Lower leg skin (tissue), 4 donors: ENCODE results near the gene HCN2. TPM values are rescaled to one million over a fixed set of nuclear protein-coding genes. Genes with fewer than 3 reads are reported as not detected.

Source experiments
- DNase-seq, 2 donors: peaks; one replicate each; pipeline ENCODE4 v3.0.0-alpha.2; 2019; ENCODE audit warnings: low spot score in 2 of 2
- H3K4me3 ChIP-seq: fragments of 200-600 bp; sonication (generic); 2 replicates; pipeline ENCODE4 v1.5.1; 2017; ENCODE audit warnings: mild to moderate bottlenecking, low read depth; ENCODE audit not compliant: poor library complexity, severe bottlenecking
- POLR2A ChIP-seq, 2 donors: fragments of 450-650 bp; IDR thresholded peaks; one replicate each; pipeline ENCODE4 v1.6.1; 2016 to 2017; ENCODE audit warnings: antibody characterized with exemption in 2 of 2, mild to moderate bottlenecking in 1 of 2, moderate library complexity in 1 of 2
- WGBS, 2 donors: methylation state at CpG; one replicate each; pipeline ENCODE4 v1.1.5; 2018; 5-methylcytosine and 5-hydroxymethylcytosine counted together
- intact Hi-C: fragments of 100-400 bp; cut with DNase I; formaldehyde crosslinking; loops from one replicate; pipeline ENCODE4 v1.15.0; 2023; ENCODE audit warnings: low total_unique reads
- total RNA-seq, 4 donors: library from RNA; depleted of rRNA; stranded (reverse); fragments of >200 nt; gene quantifications; one replicate each; pipeline ENCODE4 v1.1.0, GENCODE V29; 2016
- TF ChIP-seq, protein P1 (sequence below), 3 donors: fragments of 450-650 bp; IDR thresholded peaks; one replicate each; pipeline ENCODE4 v1.5.1; 2016; ENCODE audit warnings: antibody characterized with exemption in 3 of 3, mild to moderate bottlenecking in 3 of 3, moderate library complexity in 2 of 3

HCN2 gene
- total RNA-seq, 4 donors from 2014 or later: 0.21 to 1.7 (median 1.1) TPM

DNA sequence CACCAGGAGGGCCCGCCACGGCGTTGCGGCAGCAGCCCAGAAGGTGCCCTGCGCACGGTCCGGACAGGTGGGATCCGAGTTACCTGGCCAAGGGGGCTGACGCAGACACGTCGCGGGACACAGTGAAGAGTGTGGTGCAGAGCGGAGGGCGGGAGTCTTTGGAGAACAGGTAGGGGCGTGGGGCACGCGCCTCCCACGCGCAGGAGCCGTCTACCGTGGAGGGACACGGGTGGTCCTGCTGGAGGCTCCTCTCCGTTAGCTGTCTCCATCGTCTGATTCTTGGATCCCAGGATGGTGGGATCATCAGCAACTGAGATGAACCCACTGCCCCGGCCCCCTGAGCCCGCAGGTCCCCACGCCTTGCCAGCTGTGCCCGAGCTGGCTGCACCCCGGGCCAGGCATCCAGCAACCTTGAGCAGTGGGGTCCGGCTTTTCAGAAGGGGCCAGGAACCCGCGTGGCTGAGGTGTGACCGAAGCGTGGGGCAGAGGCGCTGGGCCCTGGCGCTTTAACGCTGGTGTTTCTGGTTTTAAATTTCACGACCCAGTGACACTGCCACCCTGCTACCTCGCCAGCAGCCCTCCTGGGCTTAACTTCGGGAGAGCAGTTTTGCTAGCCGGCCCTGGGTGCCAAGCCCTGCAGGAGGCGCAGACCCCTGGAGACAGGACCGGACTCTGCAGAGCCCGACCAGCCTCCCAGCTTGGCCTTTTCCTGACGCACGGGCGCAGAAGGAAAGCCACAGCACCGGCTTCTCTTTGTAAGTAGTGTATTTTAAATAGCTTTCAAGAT is 57.3 kb downstream of the HCN2 start:
- no peak for TF ChIP-seq POLR2A (IDR thresholded peaks at IDR 0.05)
- intact Hi-C loops: no loop called here
- no peak overlapping the region for H3K4me3 ChIP-seq
- 93 to 94% methylated on average over 48 of the region's 48 CpGs for WGBS, 2 donors
- DNase-seq: no peak

DNA sequence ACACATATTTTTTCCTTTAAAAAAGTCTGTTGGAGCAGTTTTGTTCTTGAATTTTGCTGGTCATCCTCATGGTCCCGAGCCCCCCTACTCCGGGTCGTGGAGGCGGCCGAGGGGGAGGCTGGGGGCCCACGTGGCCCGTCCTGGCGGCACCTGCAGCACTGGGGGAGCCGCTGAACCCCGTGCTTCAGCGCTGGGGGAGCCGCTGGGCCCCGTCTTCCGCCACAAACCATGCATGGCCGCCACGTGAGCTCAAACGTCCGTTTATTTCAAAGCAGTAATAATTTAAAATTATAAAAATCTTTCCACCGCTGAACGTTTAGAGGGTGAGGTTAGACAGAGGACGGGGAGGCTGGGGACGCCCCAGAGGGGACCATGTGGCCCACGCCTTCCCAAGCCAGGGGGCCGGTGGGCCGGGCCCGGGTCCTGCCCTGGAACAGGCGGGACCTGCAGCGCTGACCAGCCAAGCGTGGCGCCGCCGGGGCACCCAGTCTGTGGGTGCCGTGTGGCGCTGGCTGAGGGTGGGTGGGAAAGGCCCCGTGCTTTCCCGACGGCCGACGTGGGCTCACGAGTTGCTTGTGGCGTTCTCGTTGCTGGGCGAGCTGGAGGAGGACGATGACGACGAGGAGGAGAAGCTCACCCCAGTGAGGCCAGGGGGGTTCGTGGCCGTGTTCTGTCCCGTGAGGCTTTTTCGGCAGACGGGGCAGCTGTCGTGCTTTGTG is 58.0 kb downstream of the HCN2 start:
- DNase-seq: no peak
- 90 to 93% methylated on average over 50 to 52 of the region's 52 CpGs for WGBS, 2 donors
- H3K4me3 ChIP-seq: no peak overlapping the region
- intact Hi-C loops: no loop called here
- TF ChIP-seq POLR2A (IDR thresholded peaks at IDR 0.05): no peak
- TF ChIP-seq, protein P1, sequence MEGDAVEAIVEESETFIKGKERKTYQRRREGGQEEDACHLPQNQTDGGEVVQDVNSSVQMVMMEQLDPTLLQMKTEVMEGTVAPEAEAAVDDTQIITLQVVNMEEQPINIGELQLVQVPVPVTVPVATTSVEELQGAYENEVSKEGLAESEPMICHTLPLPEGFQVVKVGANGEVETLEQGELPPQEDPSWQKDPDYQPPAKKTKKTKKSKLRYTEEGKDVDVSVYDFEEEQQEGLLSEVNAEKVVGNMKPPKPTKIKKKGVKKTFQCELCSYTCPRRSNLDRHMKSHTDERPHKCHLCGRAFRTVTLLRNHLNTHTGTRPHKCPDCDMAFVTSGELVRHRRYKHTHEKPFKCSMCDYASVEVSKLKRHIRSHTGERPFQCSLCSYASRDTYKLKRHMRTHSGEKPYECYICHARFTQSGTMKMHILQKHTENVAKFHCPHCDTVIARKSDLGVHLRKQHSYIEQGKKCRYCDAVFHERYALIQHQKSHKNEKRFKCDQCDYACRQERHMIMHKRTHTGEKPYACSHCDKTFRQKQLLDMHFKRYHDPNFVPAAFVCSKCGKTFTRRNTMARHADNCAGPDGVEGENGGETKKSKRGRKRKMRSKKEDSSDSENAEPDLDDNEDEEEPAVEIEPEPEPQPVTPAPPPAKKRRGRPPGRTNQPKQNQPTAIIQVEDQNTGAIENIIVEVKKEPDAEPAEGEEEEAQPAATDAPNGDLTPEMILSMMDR (IDR thresholded peaks at IDR 0.05): no peak

DNA sequence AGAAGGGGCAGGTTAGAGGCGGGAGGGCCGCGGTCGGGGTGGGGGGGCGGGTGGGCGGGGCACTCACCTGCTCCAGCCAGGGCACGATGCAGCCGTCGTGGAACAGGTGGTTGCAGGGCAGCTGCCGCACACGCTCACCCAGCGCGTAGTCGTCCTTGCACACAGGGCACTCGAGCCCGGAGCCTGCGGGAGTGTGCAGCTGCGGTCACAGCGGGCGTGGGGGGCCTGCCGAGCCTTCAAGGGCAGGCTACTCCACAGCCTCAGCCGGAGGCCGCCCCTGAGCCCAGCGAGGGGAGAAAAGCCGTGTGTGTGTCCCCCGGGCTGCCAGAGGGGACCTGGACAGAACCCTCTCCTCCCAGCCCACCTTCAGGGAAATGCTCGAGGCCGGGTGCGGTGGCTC is 58.6 kb downstream of the HCN2 start:
- 88 to 89% methylated on average over 16 to 29 of the region's 29 CpGs for WGBS, 2 donors
- no peak for DNase-seq
- intact Hi-C loops: no loop called here
- H3K4me3 ChIP-seq: no peak overlapping the region
- TF ChIP-seq POLR2A (IDR thresholded peaks at IDR 0.05): no peak
- TF ChIP-seq, protein P1 (IDR thresholded peaks at IDR 0.05): no peak

DNA sequence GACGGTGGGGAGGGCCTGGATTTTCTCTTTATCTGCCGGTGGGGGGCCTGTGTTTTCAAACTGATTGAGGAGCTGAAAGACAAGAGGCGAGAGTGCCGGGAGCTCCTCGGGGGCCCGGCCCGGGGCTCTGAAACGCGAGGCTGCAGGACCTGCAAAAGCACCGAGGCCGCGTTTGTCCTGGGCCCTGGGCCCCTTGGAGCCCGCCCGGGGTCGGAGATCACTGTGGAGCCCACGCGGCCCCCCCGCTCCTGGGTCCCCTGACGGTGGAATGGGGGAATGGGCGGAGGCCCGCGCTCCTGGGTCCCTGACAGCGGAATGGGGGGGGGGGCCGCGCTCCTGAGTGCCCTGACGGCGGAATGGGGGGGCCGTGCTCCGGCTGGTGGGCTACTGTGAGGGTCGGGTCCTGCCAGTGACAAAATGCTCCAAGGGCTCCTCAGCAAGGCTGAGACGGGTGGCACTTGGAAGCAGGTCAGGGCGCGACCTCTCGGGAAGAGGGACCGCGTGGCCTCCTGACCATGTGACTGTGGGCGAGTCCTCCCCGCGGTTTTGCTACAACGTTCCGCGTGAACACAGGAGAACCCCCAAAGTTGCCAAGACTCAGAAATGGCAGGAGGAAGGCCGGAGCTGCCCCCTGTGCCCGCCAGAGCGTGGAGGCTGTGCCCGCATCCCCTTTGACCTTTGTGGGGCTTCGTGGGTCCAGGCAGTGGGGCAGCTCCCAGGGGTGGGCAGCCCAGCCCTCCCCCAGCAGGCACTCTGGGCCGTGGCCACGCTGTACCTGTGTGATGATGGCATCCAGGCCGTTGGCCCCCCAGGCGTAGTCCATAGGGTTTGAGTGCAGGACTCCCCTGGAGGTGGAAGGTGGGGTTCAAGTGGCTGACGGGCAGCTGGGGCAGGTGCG is 59.5 kb downstream of the HCN2 start:
- TF ChIP-seq POLR2A (IDR thresholded peaks at IDR 0.05): no peak
- TF ChIP-seq, protein P1 (IDR thresholded peaks at IDR 0.05): no peak
- DNase-seq: no peak
- intact Hi-C loops: no loop called here
- 93 to 94% methylated on average over 45 to 47 of the region's 53 CpGs for WGBS, 2 donors
- H3K4me3 ChIP-seq: no peak overlapping the region

DNA sequence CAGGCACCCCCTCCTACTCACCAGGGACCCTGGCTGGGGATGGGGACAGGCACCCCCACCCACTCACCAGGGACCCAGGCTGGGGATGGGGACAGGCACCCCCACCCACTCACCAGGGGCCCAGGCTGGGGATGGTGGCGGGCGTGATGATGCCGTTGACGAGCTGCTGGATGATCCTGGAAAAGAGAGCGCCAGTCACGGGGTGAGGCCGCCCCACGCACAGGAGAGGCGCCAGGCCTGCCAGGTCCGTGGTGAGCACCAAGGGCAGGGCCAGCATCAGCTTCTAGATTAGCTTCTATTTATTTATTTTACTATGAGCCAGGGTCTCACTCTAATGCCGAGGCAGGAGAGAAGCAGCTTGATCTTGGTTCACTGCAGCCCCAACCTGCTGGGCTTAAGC is 60.4 kb downstream of the HCN2 start:
- DNase-seq: no peak
- H3K4me3 ChIP-seq: no peak overlapping the region
- WGBS, 2 donors: 82 to 93% methylated on average over 11 of the region's 11 CpGs
- no peak for TF ChIP-seq POLR2A (IDR thresholded peaks at IDR 0.05)
- TF ChIP-seq, protein P1 (IDR thresholded peaks at IDR 0.05): no peak
- intact Hi-C loops: no loop called here
